Mesendoderm (in vitro differentiated cells): ENCODE data around the gene IRF5.

Experiments used
- DNase-seq: peaks from one replicate; pipeline ENCODE4 v3.0.0; 2013
- H2AK5ac ChIP-seq: 2 replicates; pipeline ENCODE4 v1.6.1; 2013; ENCODE audit warnings: low read length, inconsistent platforms
- H2BK120ac ChIP-seq: 2 replicates; pipeline ENCODE4 v1.6.1; 2013; ENCODE audit warnings: low read depth, mild to moderate bottlenecking, low read length, moderate library complexity, mixed read lengths
- H2BK15ac ChIP-seq: replicated peaks from 2 replicates; pipeline ENCODE4 v1.6.1; 2013; ENCODE audit warnings: low read depth, mild to moderate bottlenecking, moderate library complexity
- H2BK5ac ChIP-seq: 2 replicates; pipeline ENCODE4 v1.6.1; 2013; ENCODE audit warnings: low read length, inconsistent platforms
- H3K18ac ChIP-seq: 2 replicates; pipeline ENCODE4 v1.6.1; 2013; ENCODE audit warnings: mild to moderate bottlenecking, low read length, mixed read lengths
- H3K23ac ChIP-seq: one replicate; pipeline ENCODE4 v1.6.1; 2013; ENCODE audit warnings: low read length
- H3K27ac ChIP-seq: 2 replicates; pipeline ENCODE4 v1.5.1; 2013; ENCODE audit warnings: low read depth, mild to moderate bottlenecking, inconsistent platforms, low read length, moderate library complexity
- H3K27me3 ChIP-seq: 2 replicates; pipeline ENCODE4 v1.6.1; 2013; ENCODE audit warnings: low read length, control low read depth, mild to moderate bottlenecking, inconsistent platforms; ENCODE audit not compliant: insufficient read depth, poor library complexity
- H3K36me3 ChIP-seq: 2 replicates; pipeline ENCODE4 v1.6.1; 2013; ENCODE audit warnings: low read length, inconsistent platforms; ENCODE audit not compliant: control insufficient read depth, insufficient read depth
- H3K4ac ChIP-seq: one replicate; pipeline ENCODE4 v1.6.1; 2013; ENCODE audit warnings: low read depth, mild to moderate bottlenecking, low read length, moderate library complexity
- H3K4me1 ChIP-seq: 2 replicates; pipeline ENCODE4 v1.6.1; 2013; ENCODE audit warnings: low read depth, low read length, inconsistent platforms; ENCODE audit not compliant: control insufficient read depth
- H3K4me2 ChIP-seq: 2 replicates; pipeline ENCODE4 v1.6.1; 2013; ENCODE audit warnings: low read length
- H3K4me3 ChIP-seq: 2 replicates; pipeline ENCODE4 v1.5.1; 2013; ENCODE audit warnings: mild to moderate bottlenecking, low read length
- H3K56ac ChIP-seq: one replicate; pipeline ENCODE4 v1.6.1; 2013; ENCODE audit warnings: low read length
- H3K79me1 ChIP-seq: 2 replicates; pipeline ENCODE4 v1.6.1; 2013; ENCODE audit warnings: low read length, inconsistent platforms
- H3K79me2 ChIP-seq: 2 replicates; pipeline ENCODE4 v1.6.1; 2013; ENCODE audit warnings: mild to moderate bottlenecking, low read length; ENCODE audit not compliant: control insufficient read depth, insufficient read depth
- H3K9ac ChIP-seq: 2 replicates; pipeline ENCODE4 v1.6.1; 2013; ENCODE audit warnings: low read length, inconsistent platforms
- H4K5ac ChIP-seq: one replicate; pipeline ENCODE4 v1.6.1; 2013; ENCODE audit warnings: low read length
- H4K8ac ChIP-seq: one replicate; pipeline ENCODE4 v1.6.1; 2013; ENCODE audit warnings: low read depth, mild to moderate bottlenecking, control low read depth, low read length, moderate library complexity
- WGBS: extraction: QIAGEN DNeasy Blood & Tissue Kit; methylation state at CpG from one replicate; pipeline ENCODE4 v1.1.7; 2013; ENCODE audit warnings: low lambda C conversion rate, missing lambda C conversion rate; ENCODE audit not compliant: insufficient coverage; ENCODE audit errors: extremely low coverage; 5-methylcytosine and 5-hydroxymethylcytosine counted together

IRF5 gene

DNA sequence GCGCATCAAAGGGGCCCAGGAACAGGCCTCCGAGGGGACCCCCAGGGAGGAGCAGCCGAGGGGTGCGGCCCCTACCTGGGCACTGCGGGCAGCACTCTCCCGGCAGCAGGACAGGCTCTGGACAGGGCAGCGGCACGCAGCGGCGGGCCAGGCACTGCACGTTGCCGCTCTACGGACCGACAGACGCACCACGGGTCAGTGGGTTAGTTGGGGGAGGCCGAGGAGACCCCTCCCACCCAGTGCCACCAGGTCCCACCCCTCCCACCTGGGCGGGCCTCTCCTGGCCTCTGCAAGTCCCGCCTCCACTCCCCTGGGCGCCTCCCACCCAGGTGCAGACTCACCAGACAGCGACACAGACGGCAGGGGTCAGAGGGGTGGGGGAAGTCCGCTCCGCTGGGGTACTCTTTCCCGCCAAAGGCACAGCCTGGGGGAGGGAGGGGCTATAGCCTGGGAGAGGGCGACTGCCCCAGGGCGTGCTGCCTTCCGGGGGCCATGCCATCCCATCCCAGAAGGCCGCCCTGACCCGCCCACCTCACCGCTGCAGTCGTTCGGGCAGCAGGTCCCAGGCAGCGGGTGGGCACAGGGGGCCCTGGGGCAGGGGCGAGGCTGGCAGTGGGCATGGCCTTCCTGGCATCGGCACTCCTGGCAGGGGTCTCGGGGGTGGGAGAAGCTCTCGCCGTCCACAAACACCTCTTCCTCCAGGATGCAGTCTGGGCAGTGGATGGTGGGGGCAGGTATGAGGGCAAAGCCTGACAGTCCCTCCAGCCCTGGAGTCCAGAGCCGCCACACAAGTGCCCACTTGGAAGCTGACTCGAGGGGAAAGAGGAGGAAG is 46.4 kb upstream of the IRF5 start:
- Histone ChIP-seq H2BK5ac (no peak overlapping the region), H2BK120ac (no peak overlapping the region), H2BK15ac (no peak overlapping the region), H3K79me2 (no peaks in the 10 kb centered on the region), H2AK5ac (no peak overlapping the region), H3K56ac (peak overlapping the region; percentile 76), H3K18ac (no peak overlapping the region), H4K8ac (no peak overlapping the region), H3K23ac (no peak overlapping the region), H3K4me3 (peak overlapping the region; percentile 16), H3K36me3 (no peaks in the 10 kb centered on the region), H3K9ac (peak overlapping the region; percentile 59), H3K27ac (no peak overlapping the region), H3K4ac (no peak overlapping the region), H3K27me3 (no peaks in the 10 kb centered on the region), H3K4me2 (peak overlapping the region; percentile 75), H3K4me1 (no peaks in the 10 kb centered on the region), H3K79me1 (no peaks in the 10 kb centered on the region), H4K5ac (no peak overlapping the region)
- WGBS = no CpG with 5 or more reads among the region's 41 CpGs
- peak; percentile 77 for DNase-seq

DNA sequence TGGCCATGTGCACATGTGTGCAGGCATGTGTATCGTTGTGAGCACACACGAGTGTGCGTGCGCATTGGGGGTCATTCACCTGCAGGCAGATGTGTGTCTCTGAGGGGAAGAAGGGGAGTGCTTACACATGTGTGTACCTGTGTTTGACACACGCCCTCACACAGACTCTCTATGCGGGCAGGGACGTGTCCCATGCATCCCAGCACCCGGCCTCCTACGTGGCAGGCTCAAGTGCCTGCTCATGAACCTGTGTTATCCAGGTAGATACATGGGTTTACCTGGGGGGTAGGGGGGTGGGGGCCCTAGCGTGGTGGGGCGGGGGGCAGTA is 45.8 kb upstream of the IRF5 start:
- Histone ChIP-seq H2BK5ac (no peak overlapping the region), H3K27ac (no peak overlapping the region), H3K56ac (no peak overlapping the region), H3K79me1 (no peaks in the 10 kb centered on the region), H3K4me1 (no peaks in the 10 kb centered on the region), H3K4me3 (no peak overlapping the region), H3K79me2 (no peaks in the 10 kb centered on the region), H3K27me3 (no peaks in the 10 kb centered on the region), H3K18ac (no peak overlapping the region), H3K23ac (no peak overlapping the region), H2AK5ac (no peak overlapping the region), H3K36me3 (no peaks in the 10 kb centered on the region), H4K5ac (no peak overlapping the region), H3K9ac (no peak overlapping the region), H3K4ac (no peak overlapping the region), H3K4me2 (no peak overlapping the region), H4K8ac (no peak overlapping the region), H2BK15ac (no peak overlapping the region), H2BK120ac (no peak overlapping the region)
- WGBS = no CpG with 5 or more reads among the region's 11 CpGs
- no peak for DNase-seq

- Histone ChIP-seq H2BK120ac (no peak overlapping the region), H3K36me3 (no peaks in the 10 kb centered on the region), H2BK5ac (no peak overlapping the region), H3K27ac (no peak overlapping the region), H3K4me3 (no peak overlapping the region), H4K5ac (no peak overlapping the region), H3K79me1 (no peaks in the 10 kb centered on the region), H4K8ac (no peak overlapping the region), H3K27me3 (no peaks in the 10 kb centered on the region), H3K4me2 (no peak overlapping the region), H3K4me1 (no peaks in the 10 kb centered on the region), H2BK15ac (no peak overlapping the region), H2AK5ac (no peak overlapping the region), H3K56ac (no peak overlapping the region), H3K18ac (no peak overlapping the region), H3K4ac (no peak overlapping the region), H3K79me2 (no peaks in the 10 kb centered on the region), H3K23ac (no peak overlapping the region), H3K9ac (no peak overlapping the region)
- no CpG with 5 or more reads among the region's 13 CpGs for WGBS
- no peak for DNase-seq
Measured at GRCh38 chr7:128892521-128893250, 45.0 kb upstream of the IRF5 start.

DNA sequence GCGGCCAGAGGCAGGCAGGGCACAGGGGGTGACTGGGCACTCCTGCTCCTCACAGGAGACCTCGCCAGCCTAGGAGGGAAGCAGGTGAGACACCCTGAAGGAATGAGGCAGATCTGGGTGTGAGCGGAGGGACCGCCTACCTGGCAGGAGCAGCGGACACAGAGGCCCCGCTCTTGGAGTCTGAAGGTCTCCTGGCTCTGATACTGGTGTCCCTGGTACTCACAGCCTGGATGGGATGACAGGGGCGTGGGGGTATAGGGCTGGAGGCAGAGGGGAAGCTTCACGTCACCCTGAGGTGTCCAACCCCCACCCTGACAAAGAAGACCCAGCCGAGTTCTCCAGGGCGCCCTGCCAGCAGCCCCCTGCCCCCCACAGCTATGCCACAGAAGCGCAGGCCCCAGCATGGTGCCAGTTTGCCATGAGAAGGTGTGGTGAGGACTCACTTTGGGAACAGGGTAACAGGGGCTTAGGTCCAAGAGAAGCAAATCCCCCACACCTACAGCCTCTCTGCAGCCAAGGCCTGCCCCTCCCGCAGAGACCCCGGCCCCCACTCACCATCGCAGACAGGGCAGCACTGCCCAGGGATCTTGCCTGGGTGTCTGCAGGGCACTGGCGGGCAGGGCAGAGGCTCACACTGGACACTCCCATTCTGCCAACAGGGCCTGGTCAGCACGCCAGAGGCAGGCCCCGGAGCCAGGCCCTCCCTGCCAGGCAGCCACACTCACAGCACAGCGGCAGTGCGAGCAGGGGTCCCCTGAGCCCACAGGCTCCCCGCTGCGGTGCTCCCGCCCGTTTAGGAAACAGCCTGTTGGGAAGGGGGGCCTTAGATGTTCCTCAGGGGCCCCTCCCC is 44.3 kb upstream of the IRF5 start:
- Histone ChIP-seq H4K5ac (no peak overlapping the region), H3K4ac (no peak overlapping the region), H3K4me1 (no peaks in the 10 kb centered on the region), H3K79me2 (no peaks in the 10 kb centered on the region), H3K27me3 (no peaks in the 10 kb centered on the region), H3K18ac (no peak overlapping the region), H3K56ac (no peak overlapping the region), H3K4me3 (no peak overlapping the region), H3K9ac (no peak overlapping the region), H3K79me1 (no peaks in the 10 kb centered on the region), H3K23ac (no peak overlapping the region), H3K27ac (no peak overlapping the region), H2AK5ac (no peak overlapping the region), H2BK15ac (no peak overlapping the region), H2BK120ac (no peak overlapping the region), H2BK5ac (no peak overlapping the region), H4K8ac (no peak overlapping the region), H3K36me3 (no peaks in the 10 kb centered on the region), H3K4me2 (no peak overlapping the region)
- no CpG with 5 or more reads among the region's 23 CpGs for WGBS
- DNase-seq = no peak

- no peak overlapping the region for H3K4ac ChIP-seq
- no peak overlapping the region for H4K8ac ChIP-seq
- no peak overlapping the region for H2BK120ac ChIP-seq
- H3K9ac ChIP-seq = no peak overlapping the region
- no CpG with 5 or more reads among the region's 6 CpGs for WGBS
- H3K79me2 ChIP-seq = no peaks in the 10 kb centered on the region
- H3K56ac ChIP-seq = no peak overlapping the region
- no peaks in the 10 kb centered on the region for H3K4me1 ChIP-seq
- H3K36me3 ChIP-seq = no peaks in the 10 kb centered on the region
- no peak overlapping the region for H3K23ac ChIP-seq
- no peak overlapping the region for H2BK15ac ChIP-seq
- H3K27ac ChIP-seq = no peak overlapping the region
- no peak overlapping the region for H3K4me3 ChIP-seq
- no peak overlapping the region for H3K18ac ChIP-seq
- no peak for DNase-seq
- H3K27me3 ChIP-seq = no peaks in the 10 kb centered on the region
- no peak overlapping the region for H2BK5ac ChIP-seq
- H4K5ac ChIP-seq = no peak overlapping the region
- H3K4me2 ChIP-seq = no peak overlapping the region
- H2AK5ac ChIP-seq = no peak overlapping the region
- no peaks in the 10 kb centered on the region for H3K79me1 ChIP-seq
Measured at GRCh38 chr7:128894101-128894440, 43.7 kb upstream of the IRF5 start.
